Subcutaneous adipose tissue (tissue), 4 donors: ENCODE results near the gene FNDC3A. TPM values are rescaled to one million over a fixed set of nuclear protein-coding genes. Genes with fewer than 3 reads are reported as not detected.

Experiments
- total RNA-seq, 4 donors: library from RNA; depleted of rRNA; stranded (reverse); fragments of >200 nt; gene quantifications; one replicate each; pipeline ENCODE4 v1.1.0, GENCODE V29; 2016
- TF ChIP-seq, protein P1 (sequence below): fragments of 450-650 bp; IDR thresholded peaks from one replicate; pipeline ENCODE4 v1.5.1; 2016; ENCODE audit warnings: low read depth, mild to moderate bottlenecking, control low read depth, antibody characterized with exemption, moderate library complexity

The FNDC3A gene
- total RNA-seq, 4 donors from 2014 or later: 30.1 to 61.2 (median 47.2) TPM

DNA sequence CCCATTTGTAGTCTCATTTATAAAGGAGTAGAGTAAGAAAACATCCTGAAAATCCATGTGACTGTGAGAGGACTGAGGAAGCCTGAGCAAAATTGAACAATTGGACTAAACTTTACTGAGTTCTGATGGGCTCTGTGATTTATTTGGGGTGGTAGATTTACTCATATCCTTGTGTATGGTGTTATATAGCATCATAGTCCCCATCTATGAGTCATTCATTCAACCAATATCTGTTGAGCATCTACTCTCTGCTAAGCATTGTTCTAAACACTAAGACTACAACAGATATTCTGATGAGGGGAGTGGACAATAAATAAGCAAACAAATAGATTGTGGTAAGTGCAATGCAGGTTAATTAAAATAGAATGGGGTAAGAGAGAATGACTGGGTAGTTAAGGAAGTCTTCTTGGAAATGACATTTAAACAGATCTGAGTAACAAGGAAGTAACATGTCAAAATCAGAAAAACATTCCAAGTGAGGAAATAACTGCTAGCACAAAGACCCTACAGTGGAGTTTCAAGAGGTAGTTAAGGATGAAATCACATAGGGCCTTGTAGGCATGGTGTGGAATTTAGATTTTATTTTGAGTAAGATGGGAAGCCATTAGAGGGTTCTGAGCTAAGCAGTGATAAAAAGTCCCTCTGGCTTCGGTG, 208.1 kb downstream of the FNDC3A start:
- TF ChIP-seq, protein P1, sequence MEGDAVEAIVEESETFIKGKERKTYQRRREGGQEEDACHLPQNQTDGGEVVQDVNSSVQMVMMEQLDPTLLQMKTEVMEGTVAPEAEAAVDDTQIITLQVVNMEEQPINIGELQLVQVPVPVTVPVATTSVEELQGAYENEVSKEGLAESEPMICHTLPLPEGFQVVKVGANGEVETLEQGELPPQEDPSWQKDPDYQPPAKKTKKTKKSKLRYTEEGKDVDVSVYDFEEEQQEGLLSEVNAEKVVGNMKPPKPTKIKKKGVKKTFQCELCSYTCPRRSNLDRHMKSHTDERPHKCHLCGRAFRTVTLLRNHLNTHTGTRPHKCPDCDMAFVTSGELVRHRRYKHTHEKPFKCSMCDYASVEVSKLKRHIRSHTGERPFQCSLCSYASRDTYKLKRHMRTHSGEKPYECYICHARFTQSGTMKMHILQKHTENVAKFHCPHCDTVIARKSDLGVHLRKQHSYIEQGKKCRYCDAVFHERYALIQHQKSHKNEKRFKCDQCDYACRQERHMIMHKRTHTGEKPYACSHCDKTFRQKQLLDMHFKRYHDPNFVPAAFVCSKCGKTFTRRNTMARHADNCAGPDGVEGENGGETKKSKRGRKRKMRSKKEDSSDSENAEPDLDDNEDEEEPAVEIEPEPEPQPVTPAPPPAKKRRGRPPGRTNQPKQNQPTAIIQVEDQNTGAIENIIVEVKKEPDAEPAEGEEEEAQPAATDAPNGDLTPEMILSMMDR: no peak

DNA sequence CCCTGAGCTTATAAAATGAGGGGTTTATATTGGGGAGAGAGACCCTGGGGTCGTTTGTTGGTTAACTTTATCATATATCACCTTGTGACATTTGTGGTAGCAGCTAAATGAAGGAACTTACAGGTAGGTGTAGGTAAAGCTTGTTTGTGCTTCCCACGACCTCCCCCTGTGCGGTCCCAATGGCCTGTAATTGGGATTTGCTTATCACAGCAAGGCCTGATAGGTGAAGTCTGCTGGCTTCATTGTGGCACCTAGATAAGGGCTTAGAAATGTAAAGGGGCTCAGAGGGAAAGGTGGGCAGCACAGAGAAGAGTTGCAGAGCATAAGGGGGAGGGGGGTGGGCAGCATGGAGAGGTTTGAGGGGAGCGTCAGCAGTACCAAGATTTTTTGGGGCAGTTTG, 208.9 kb downstream of the FNDC3A start:
- TF ChIP-seq, protein P1: no peak

DNA sequence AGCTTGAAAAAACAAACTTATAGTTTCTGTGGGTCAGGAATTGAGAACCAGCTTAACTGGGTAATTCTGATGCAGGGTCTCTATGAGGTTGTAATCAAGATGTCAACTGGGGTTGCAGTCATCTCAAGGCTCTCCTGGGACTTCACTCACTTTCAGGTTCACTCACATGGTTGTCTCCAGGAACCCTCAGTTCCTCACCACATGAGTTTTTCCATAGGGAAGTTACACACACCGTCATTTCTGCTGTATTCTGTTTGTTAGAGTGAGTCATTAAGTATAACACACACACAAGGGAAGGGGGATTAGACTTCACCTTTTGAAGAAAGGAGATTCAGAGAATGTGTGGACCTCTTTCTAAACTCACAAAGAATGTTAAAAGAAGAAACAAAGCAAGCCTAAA, 209.6 kb downstream of the FNDC3A start:
- TF ChIP-seq, protein P1: no peak

DNA sequence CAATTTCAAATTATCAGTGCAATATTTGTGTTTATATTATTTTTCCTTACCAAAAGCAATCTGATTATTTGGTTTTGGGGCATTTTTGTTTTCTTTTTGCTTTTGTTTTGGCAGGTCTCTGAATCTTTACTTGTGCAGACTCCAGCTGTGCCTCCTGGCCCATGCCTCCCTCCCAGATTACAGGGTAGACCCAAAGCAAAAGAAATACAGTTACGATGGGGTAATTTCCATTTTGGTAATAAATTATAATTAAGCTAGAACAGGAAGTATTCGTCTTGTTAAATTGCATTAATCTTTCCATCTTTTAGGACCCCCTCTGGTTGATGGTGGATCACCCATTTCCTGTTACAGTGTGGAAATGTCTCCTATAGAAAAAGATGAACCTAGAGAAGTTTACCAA, 215.2 kb downstream of the FNDC3A start:
- TF ChIP-seq, protein P1: no peak

DNA sequence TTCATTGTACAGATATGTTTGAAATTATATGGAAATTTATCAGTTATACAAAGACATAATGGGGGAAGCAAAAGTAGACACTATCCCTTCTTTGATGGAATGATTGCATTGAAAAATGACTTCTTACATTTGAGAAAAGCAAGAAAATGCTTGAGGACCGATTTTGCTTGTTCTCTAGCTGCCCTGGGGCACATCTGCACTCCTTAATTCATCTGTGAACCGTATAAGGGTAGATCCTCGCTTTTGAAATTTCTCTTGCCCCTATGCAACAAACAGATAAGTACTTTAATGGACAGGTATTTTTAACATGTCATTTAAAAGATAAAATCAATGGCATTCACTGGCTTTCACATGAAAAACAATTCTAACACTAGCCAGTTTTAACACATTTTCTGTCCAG, 230.9 kb downstream of the FNDC3A start:
- TF ChIP-seq, protein P1: no peak

DNA sequence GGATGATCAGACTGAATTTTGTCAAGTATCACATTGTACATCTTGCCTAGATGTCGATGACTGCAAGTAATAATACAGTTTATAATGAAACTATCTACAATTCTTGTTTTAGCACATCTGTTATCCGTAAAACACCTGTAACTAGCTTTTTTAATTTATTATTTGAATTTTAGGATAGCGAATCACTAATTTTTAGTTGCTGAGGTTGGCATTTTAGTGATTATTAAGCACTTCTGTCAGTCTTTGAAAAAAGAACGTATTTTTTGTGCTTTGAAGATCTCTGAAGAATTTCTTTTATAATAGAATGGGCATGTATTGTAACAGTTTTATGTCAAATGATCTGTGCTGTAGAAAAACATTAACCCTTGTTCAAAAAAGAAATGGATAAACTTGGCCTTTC, 232.9 kb downstream of the FNDC3A start:
- TF ChIP-seq, protein P1: no peak

DNA sequence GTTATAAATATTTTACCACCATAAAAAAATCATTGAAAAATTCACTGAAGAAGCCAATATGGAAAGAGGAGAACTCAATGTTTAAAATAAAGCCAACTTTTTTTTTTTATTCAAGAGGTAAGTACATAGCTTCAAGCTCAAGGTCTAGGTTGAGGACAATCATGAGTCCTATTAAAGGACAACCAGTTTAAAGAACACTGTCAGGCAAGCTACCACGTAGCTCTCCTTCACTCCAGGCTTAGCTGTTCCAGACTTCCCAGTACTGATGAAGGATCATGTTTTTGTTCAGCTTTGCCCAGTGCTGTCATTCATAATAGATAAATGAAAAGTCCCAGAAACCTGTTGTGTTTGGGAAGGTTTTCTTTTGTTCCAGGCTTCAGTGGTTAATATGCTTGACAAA, 234.4 kb downstream of the FNDC3A start:
- TF ChIP-seq, protein P1: no peak
